Spleen (tissue), 11 donors: ENCODE measurements around the gene GRPEL1. TPM values are rescaled to one million over a fixed set of nuclear protein-coding genes. Genes with fewer than 3 reads are reported as not detected.

Experiments used
- DNase-seq: peaks from one replicate; pipeline ENCODE4 v3.0.0-alpha.2; 2020
- H3K27ac ChIP-seq, 8 donors: fragments of 200-600 bp; sonication (generic) in 7 of 8; 1 replicate in 4 of 8; 2 replicates in 4 of 8; pipeline versions ENCODE4 v1.5.0 to v1.8.0; 2016 to 2021; ENCODE audit warnings: inconsistent platforms in 4 of 8, mild to moderate bottlenecking in 4 of 8, moderate library complexity in 1 of 8
- H3K27me3 ChIP-seq, 7 donors: fragments of 200-600 bp; sonication (generic) in 6 of 7; replicated peaks in 1 of 7; 1 replicate in 4 of 7; 2 replicates in 3 of 7; pipeline versions ENCODE4 v1.5.0 to v1.8.0; 2016 to 2021; ENCODE audit warnings: inconsistent platforms in 3 of 7, mild to moderate bottlenecking in 1 of 7
- H3K36me3 ChIP-seq, 6 donors: fragments of 200-600 bp; sonication (generic) in 5 of 6; 1 replicate in 4 of 6; 2 replicates in 2 of 6; pipeline versions ENCODE4 v1.5.0 to v1.8.0; 2016 to 2021; ENCODE audit warnings: inconsistent platforms in 2 of 6
- H3K4me1 ChIP-seq, 6 donors: fragments of 200-600 bp; sonication (generic) in 5 of 6; 1 replicate in 3 of 6; 2 replicates in 3 of 6; pipeline versions ENCODE4 v1.5.0 to v1.8.0; 2016 to 2021; ENCODE audit warnings: inconsistent platforms in 3 of 6
- H3K4me3 ChIP-seq, 8 donors: fragments of 200-600 bp; sonication (generic) in 7 of 8; 1 replicate in 4 of 8; 2 replicates in 4 of 8; pipeline versions ENCODE4 v1.5.0 to v1.8.0; 2016 to 2021; ENCODE audit warnings: inconsistent platforms in 4 of 8, mild to moderate bottlenecking in 4 of 8, moderate library complexity in 2 of 8
- H3K9me3 ChIP-seq, 8 donors: fragments of 200-600 bp; sonication (generic) in 7 of 8; 1 replicate in 4 of 8; 2 replicates in 4 of 8; pipeline versions ENCODE4 v1.5.0 to v1.8.0; 2016 to 2021; ENCODE audit warnings: inconsistent platforms in 4 of 8
- CTCF ChIP-seq, 11 experiments: fragments of 200-600 bp in 7 of 11; fragments of 450-650 bp in 4 of 11; sonication (generic) in 4 of 11; IDR thresholded peaks in 8 of 11; conservative IDR thresholded peaks in 3 of 11; 1 replicate in 7 of 11; 2 replicates in 4 of 11; pipeline versions ENCODE4 v1.4.0 to v1.8.0; 2016 to 2021; ENCODE audit warnings: antibody characterized with exemption in 11 of 11, inconsistent platforms in 4 of 11, mild to moderate bottlenecking in 1 of 11
- POLR2A ChIP-seq, 3 donors: fragments of 450-650 bp; IDR thresholded peaks; one replicate each; pipeline ENCODE4 v1.5.1; 2017; ENCODE audit warnings: antibody characterized with exemption in 3 of 3, mild to moderate bottlenecking in 1 of 3
- POLR2AphosphoS5 ChIP-seq, 3 donors: sonication (generic); formaldehyde crosslinking; IDR thresholded peaks; one replicate each; pipeline ENCODE4 v1.5.1; 2017; ENCODE audit warnings: antibody characterized with exemption in 3 of 3
- WGBS, 5 donors: extraction: QIAGEN DNeasy Blood & Tissue Kit in 3 of 5; methylation state at CpG; one replicate each; pipeline versions ENCODE4 v1.1.5 to v1.1.7; 2013 to 2018; 5-methylcytosine and 5-hydroxymethylcytosine counted together
- intact Hi-C: fragments of 100-400 bp; cut with DNase I; formaldehyde crosslinking; loops from one replicate; pipeline ENCODE4 v1.15.0; 2023; ENCODE audit warnings: low total_unique reads
- polyA plus RNA-seq, 3 donors: library from polyadenylated mRNA; stranded (reverse); fragments of 200-250 nt; gene quantifications; one replicate each; pipeline ENCODE4 v1.2.1, GENCODE V29; 2013
- total RNA-seq, 7 donors: library from RNA; depleted of rRNA in 3 of 7; stranded (reverse); fragments of >200 nt in 3 of 7; fragmentation: NEBNext Ultra II Directional in 4 of 7; extraction: Animal tissue kit (Norgen Biotek cat#: 25700) in 4 of 7; gene quantifications; one replicate each; pipeline versions ENCODE4 v1.1.0 to v1.2.1, GENCODE V29; 2016 to 2021
- donor health status: healthy with polysubstance abuse.
- donor health status: DM: no; HTN: no; CAD: no; lungs with moderate emphysema.
- donor health status: DM: no; HTN: no; CAD: no.
- donor health status: Bipolar disorder and iron deficiency.
- donor health status: healthy.
- donor health status: DM: no; HTN: no; CAD: no.
- donor health status: DM: yes; HTN: yes; CAD: no.

The GRPEL1 gene
- total and polyA plus RNA-seq, 10 donors = 17.6 to 42.7 (median 31.0) TPM

GRCh38 chr4:7020290-7020689, 47.6 kb downstream of the GRPEL1 start:
- Histone ChIP-seq H3K9me3 (no peaks in the 10 kb centered on the region), H3K4me3 (no peak overlapping the region), H3K27me3 (no peaks in the 10 kb centered on the region), H3K4me1 (no peaks in the 10 kb centered on the region), H3K36me3 (peaks cover 0 to 100% (median 73%) of the 10 kb centered on the region in 6 donors), H3K27ac (no peak overlapping the region)
- intact Hi-C loops = no loop called here
- 96 to 100% (median 98%) methylated on average over 2 of the region's 2 CpGs for WGBS, 5 donors
- peak; percentile 23 for DNase-seq
- TF ChIP-seq CTCF (IDR thresholded peaks at IDR 0.05 in 8 of 11, conservative IDR thresholded peaks at IDR 0.05 in 3 of 11) = no peak
- no peak for TF ChIP-seq POLR2A (IDR thresholded peaks at IDR 0.05)
- TF ChIP-seq POLR2AphosphoS5 (IDR thresholded peaks at IDR 0.05) = no peak

GRCh38 chr4:7019367-7019766, 48.5 kb downstream of the GRPEL1 start:
- TF ChIP-seq POLR2A (IDR thresholded peaks at IDR 0.05) = no peak
- peak in 1 of 3 donors; percentile 39 for TF ChIP-seq POLR2AphosphoS5 (IDR thresholded peaks at IDR 0.05)
- peaks cover 0 to 3% (median 0%) of the 10 kb centered on the region in 6 donors for H3K4me1 ChIP-seq
- 93 to 95% (median 94%) methylated on average over 9 to 10 of the region's 10 CpGs for WGBS, 5 donors
- intact Hi-C loops = no loop called here
- peak; percentile 46 for DNase-seq
- H3K27me3 ChIP-seq = no peaks in the 10 kb centered on the region
- no peaks in the 10 kb centered on the region for H3K9me3 ChIP-seq
- H3K4me3 ChIP-seq = no peak overlapping the region
- H3K27ac ChIP-seq = no peak overlapping the region
- H3K36me3 ChIP-seq = peaks cover 0 to 100% (median 73%) of the 10 kb centered on the region in 6 donors

GRCh38 chr4:7018281-7018680, 49.6 kb downstream of the GRPEL1 start:
- WGBS, 5 donors = 92 to 98% (median 95%) methylated on average over 5 to 9 of the region's 9 CpGs
- Histone ChIP-seq H3K36me3 (peaks cover 0 to 100% (median 71%) of the 10 kb centered on the region in 6 donors), H3K9me3 (no peaks in the 10 kb centered on the region), H3K4me3 (no peak overlapping the region), H3K4me1 (peaks cover 0 to 8% (median 0%) of the 10 kb centered on the region in 6 donors), H3K27ac (no peak overlapping the region), H3K27me3 (no peaks in the 10 kb centered on the region)
- TF ChIP-seq POLR2A (IDR thresholded peaks at IDR 0.05) = no peak
- TF ChIP-seq POLR2AphosphoS5 (IDR thresholded peaks at IDR 0.05) = peak in 1 of 3 donors; percentile 41
- DNase-seq = peak; percentile 63
- intact Hi-C loops = no loop called here

- Histone ChIP-seq H3K4me1 (peaks cover 0 to 8% (median 0%) of the 10 kb centered on the region in 6 donors), H3K27ac (no peak overlapping the region), H3K9me3 (no peaks in the 10 kb centered on the region), H3K27me3 (no peaks in the 10 kb centered on the region), H3K36me3 (peaks cover 0 to 100% (median 70%) of the 10 kb centered on the region in 6 donors), H3K4me3 (no peak overlapping the region)
- no peak for DNase-seq
- intact Hi-C loops = no loop called here
- TF ChIP-seq CTCF (IDR thresholded peaks at IDR 0.05 in 8 of 11, conservative IDR thresholded peaks at IDR 0.05 in 3 of 11) (no peak), POLR2A (IDR thresholded peaks at IDR 0.05) (no peak), POLR2AphosphoS5 (IDR thresholded peaks at IDR 0.05) (no peak)
- 91 to 97% (median 92%) methylated on average over 6 of the region's 6 CpGs for WGBS, 5 donors
Observed at GRCh38 chr4:7017446-7018048, 50.3 kb downstream of the GRPEL1 start.

GRCh38 chr4:7016512-7016911, 51.4 kb downstream of the GRPEL1 start:
- Histone ChIP-seq H3K27me3 (no peaks in the 10 kb centered on the region), H3K36me3 (peaks cover 0 to 100% (median 67%) of the 10 kb centered on the region in 6 donors), H3K27ac (no peak overlapping the region), H3K9me3 (no peaks in the 10 kb centered on the region), H3K4me3 (no peak overlapping the region), H3K4me1 (peaks cover 0 to 8% (median 0%) of the 10 kb centered on the region in 6 donors)
- 93 to 96% (median 95%) methylated on average over 6 of the region's 6 CpGs for WGBS, 5 donors
- intact Hi-C loops = no loop called here
- TF ChIP-seq CTCF (IDR thresholded peaks at IDR 0.05 in 8 of 11, conservative IDR thresholded peaks at IDR 0.05 in 3 of 11) = no peak
- TF ChIP-seq POLR2AphosphoS5 (IDR thresholded peaks at IDR 0.05) = no peak
- TF ChIP-seq POLR2A (IDR thresholded peaks at IDR 0.05) = no peak
- no peak for DNase-seq
